Measurements from ENCODE around the gene QSOX1. TPM values are rescaled to one million over a fixed set of nuclear protein-coding genes. Genes with fewer than 3 reads are reported as not detected.

Gene QSOX1
- total RNA-seq, 4 donors from 2014 or later, result 104 to 138 (median 107) TPM

GRCh38 chr1:180136968-180137356 lies 17.7 kb upstream of the QSOX1 start:
- DNase-seq (ENCODE audit: extremely low spot score), result no peak
- TF ChIP-seq POLR2AphosphoS5 (IDR thresholded peaks at IDR 0.05) (no peak), EP300 (IDR thresholded peaks at IDR 0.05) (no peak), POLR2A (IDR thresholded peaks at IDR 0.05; ENCODE audit: low read depth) (no peak)
- TF ChIP-seq, protein P1, sequence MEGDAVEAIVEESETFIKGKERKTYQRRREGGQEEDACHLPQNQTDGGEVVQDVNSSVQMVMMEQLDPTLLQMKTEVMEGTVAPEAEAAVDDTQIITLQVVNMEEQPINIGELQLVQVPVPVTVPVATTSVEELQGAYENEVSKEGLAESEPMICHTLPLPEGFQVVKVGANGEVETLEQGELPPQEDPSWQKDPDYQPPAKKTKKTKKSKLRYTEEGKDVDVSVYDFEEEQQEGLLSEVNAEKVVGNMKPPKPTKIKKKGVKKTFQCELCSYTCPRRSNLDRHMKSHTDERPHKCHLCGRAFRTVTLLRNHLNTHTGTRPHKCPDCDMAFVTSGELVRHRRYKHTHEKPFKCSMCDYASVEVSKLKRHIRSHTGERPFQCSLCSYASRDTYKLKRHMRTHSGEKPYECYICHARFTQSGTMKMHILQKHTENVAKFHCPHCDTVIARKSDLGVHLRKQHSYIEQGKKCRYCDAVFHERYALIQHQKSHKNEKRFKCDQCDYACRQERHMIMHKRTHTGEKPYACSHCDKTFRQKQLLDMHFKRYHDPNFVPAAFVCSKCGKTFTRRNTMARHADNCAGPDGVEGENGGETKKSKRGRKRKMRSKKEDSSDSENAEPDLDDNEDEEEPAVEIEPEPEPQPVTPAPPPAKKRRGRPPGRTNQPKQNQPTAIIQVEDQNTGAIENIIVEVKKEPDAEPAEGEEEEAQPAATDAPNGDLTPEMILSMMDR (IDR thresholded peaks at IDR 0.05), result no peak
- Histone ChIP-seq H3K9me3 (no peaks in the 10 kb centered on the region), H3K4me3 (no peak overlapping the region), H3K27me3 (peaks cover 0 to 10% (median 0%) of the 10 kb centered on the region in 4 donors), H3K27ac (replicated peaks in 1 of 4) (no peak overlapping the region), H3K36me3 (no peaks in the 10 kb centered on the region), H3K4me1 (no peaks in the 10 kb centered on the region)
- intact Hi-C loops (cut with DNase I), result no loop called here

DNA sequence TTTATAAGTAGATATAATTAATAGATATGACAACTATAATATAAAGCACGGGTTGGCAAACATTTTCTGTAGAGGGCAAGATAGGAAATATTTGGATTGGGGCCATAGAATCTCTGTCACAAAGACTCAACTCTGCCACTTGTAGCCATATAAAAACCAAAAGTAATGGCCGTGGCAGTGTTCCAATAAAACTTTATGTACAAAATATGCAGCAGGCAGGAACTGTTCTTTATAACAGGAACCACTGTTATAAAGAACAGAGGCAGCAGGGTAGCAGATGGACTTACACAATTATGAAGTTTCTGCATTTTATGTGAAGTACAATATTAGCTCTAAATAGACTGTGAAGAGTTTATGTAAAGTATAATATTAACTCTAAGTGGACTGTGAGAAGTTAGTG lies 16.9 kb upstream of the QSOX1 start:
- Histone ChIP-seq H3K4me3 (no peak overlapping the region), H3K9me3 (no peaks in the 10 kb centered on the region), H3K4me1 (no peaks in the 10 kb centered on the region), H3K36me3 (no peaks in the 10 kb centered on the region), H3K27me3 (peaks cover 0 to 13% (median 0%) of the 10 kb centered on the region in 4 donors), H3K27ac (replicated peaks in 1 of 4) (no peak overlapping the region)
- 71% methylated on average over 2 of the region's 2 CpGs for WGBS
- TF ChIP-seq POLR2A (IDR thresholded peaks at IDR 0.05; ENCODE audit: low read depth) (no peak), EP300 (IDR thresholded peaks at IDR 0.05) (no peak), POLR2AphosphoS5 (IDR thresholded peaks at IDR 0.05) (no peak)
- TF ChIP-seq, protein P1 (IDR thresholded peaks at IDR 0.05), result no peak
- intact Hi-C loops (cut with DNase I), result no loop called here
- DNase-seq (ENCODE audit: extremely low spot score), result no peak

DNA sequence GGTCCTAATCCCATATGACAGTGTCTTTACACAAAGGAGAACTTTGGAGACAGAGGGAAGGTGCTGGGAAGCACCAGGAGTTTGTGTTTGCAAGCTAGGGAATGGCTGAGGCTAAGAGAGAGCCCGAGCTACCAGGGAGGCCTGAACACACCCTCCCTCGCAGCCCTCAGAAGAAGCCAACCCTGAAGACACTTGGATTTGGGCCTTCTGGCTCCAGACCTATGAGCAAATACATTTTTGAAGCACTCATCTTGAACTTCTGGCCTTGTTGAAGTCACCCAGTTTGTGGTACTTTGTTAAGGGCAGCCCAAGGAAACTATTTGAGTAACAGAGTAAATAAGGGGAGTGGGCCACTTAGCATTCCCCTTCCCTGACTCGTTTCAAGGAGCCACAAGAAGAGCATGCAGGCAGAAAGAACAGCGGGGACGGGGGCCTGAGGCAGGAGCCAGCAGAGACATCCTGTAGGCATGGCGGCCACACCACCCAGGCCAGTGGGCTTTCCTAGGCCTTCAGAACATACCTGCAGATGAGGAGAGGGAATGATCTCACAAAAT lies 13.2 kb upstream of the QSOX1 start:
- WGBS, result 78% methylated on average over 6 of the region's 6 CpGs
- Histone ChIP-seq H3K9me3 (no peaks in the 10 kb centered on the region), H3K36me3 (no peaks in the 10 kb centered on the region), H3K27me3 (peaks cover 0 to 13% (median 0%) of the 10 kb centered on the region in 4 donors), H3K4me3 (no peak overlapping the region), H3K4me1 (no peaks in the 10 kb centered on the region), H3K27ac (replicated peaks in 1 of 4) (no peak overlapping the region)
- intact Hi-C loops (cut with DNase I), result no loop called here
- no peak for DNase-seq (ENCODE audit: extremely low spot score)
- no peak for TF ChIP-seq POLR2AphosphoS5 (IDR thresholded peaks at IDR 0.05)
- TF ChIP-seq, protein P1 (IDR thresholded peaks at IDR 0.05), result no peak
- no peak for TF ChIP-seq POLR2A (IDR thresholded peaks at IDR 0.05; ENCODE audit: low read depth)
- TF ChIP-seq EP300 (IDR thresholded peaks at IDR 0.05), result no peak

DNA sequence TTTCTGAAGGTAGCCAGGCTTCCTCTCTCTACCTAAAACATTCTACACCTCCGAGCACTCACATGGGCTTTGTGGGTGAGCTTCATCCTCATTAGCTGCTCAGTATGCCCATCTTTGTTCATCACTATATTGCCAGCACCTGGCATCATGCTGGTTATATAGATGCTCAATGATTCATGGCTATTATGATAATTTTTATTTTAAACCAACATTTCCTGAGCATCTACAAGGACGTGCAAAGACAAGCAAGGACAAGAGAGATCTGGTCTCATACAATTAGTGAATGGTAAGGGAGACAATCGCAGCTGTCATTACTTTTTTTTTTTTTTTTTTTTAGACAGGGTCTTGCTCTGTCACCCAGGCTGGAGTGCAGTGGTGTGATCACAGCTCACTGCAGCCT lies 11.3 kb upstream of the QSOX1 start:
- H3K4me3 ChIP-seq, result no peak overlapping the region
- peaks cover 0 to 13% (median 0%) of the 10 kb centered on the region in 4 donors for H3K27me3 ChIP-seq
- 68% methylated on average over 3 of the region's 3 CpGs for WGBS
- no peak for DNase-seq (ENCODE audit: extremely low spot score)
- intact Hi-C loops (cut with DNase I), result no loop called here
- TF ChIP-seq POLR2AphosphoS5 (IDR thresholded peaks at IDR 0.05) (no peak), POLR2A (IDR thresholded peaks at IDR 0.05; ENCODE audit: low read depth) (no peak), EP300 (IDR thresholded peaks at IDR 0.05) (no peak)
- TF ChIP-seq, protein P1 (IDR thresholded peaks at IDR 0.05), result no peak
- H3K36me3 ChIP-seq, result no peaks in the 10 kb centered on the region
- H3K27ac ChIP-seq (replicated peaks in 1 of 4), result no peak overlapping the region
- H3K4me1 ChIP-seq, result no peaks in the 10 kb centered on the region
- H3K9me3 ChIP-seq, result no peaks in the 10 kb centered on the region

Measured in esophagus muscularis mucosa (tissue), 4 donors.